GM21515 (cell line): ENCODE data around the gene ARMC7.
"Not testable (repeated sequence)": the region's sequence is repeated elsewhere in the genome, so short reads cannot be mapped to it uniquely, and the experiment has no call there.

Experiments used
- ATAC-seq: cut with Tn5 transposase; IDR thresholded peaks from one replicate; pipeline ENCODE4 v1.9.1; 2021; ENCODE audit not compliant: unreplicated experiment

The ARMC7 gene

DNA sequence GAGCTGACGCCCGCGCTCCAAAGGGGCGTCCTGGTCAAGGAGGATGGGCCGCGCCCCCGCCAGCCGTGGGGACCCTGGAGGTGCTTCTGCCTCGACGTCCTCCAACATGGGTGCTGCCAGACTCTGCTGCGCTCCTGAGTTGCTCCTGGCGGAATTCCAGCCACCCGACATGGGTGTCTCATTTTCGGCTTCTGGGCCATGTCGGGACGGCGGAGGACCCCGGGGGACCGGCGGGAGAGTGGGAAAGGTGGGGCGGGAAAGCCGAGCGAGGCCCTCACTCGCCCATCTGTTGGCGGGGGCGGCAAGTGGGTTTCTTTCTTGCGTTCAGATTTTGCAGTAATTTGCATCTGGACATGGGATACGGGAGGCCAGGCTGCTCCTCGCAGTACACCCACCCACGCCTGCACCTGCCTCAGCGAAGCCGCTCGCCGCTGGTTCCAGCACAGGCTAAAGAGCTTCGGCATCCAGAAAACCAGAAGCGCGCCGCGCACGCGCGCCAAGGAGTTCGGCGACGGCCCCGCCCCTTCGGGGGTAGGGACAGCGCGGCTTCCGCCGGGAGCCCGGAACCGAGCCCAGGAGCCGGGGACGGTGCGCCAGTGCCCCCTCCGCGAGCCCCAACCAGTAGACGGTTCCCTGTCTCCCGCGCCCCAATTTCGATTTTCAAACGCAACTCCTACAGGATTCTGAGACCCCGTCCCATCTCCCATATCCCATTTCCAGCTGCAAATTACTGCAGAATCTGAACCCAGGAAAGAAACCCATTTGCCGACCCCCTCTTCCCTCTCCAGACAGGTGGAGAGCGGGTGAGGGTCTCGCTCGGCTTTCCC lies at the start of gene ARMC7:
TSS of gene ARMC7 (plus strand) at position 563 of the 827 bp plus-strand sequence. CDS start 320 bp downstream, outside the sequence.
- ATAC-seq, result peak; percentile 55

DNA sequence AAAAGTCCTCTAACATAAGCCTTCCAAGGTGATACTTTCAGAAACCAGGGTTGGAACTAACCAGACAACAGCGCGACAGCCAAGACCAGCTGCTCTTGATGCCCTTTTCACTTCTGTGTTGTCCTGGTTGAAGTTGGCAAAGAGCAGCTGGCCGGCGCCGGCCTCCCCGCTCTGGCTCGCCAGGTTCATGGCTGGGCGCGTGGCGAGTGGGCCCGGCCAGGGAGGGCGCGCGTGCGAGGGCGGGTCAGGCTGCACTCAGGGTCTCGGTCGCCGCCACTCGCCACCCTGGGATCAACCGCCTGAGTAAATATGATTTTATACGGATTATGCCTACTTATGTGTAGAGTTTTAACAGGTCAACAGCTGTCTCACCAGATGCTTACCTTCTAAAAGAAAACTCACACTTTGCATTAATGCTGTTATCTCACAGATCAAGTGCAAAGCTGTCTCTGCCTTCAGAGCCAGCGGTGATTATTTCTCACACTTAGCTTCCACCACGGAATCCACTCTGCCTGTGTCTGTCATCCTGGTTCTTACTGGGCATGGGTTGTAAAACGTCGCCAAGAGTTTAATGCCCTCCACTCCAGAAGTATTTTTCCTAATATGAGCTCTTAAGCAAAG lies 49.2 kb upstream of the ARMC7 start:
- ATAC-seq, result no peak

DNA sequence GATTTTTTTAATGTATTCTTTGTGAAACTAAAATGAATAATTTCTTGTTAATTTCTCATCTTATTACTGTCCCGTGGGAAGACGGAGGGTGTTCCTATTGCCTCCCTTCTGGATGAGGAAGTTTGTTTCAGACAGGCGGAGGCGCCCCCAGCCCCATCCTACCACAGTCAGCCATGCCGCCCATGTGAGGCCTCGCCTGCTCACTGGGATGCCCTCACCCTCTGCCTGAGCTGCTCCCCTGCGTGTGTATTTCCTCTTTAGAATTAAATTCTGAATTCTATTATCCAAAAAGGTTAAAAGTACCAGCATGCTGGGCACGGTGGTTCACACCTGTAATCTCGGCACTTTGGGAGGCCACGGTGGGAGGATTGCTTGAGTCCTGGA lies 48.7 kb upstream of the ARMC7 start:
- ATAC-seq, result no peak

DNA sequence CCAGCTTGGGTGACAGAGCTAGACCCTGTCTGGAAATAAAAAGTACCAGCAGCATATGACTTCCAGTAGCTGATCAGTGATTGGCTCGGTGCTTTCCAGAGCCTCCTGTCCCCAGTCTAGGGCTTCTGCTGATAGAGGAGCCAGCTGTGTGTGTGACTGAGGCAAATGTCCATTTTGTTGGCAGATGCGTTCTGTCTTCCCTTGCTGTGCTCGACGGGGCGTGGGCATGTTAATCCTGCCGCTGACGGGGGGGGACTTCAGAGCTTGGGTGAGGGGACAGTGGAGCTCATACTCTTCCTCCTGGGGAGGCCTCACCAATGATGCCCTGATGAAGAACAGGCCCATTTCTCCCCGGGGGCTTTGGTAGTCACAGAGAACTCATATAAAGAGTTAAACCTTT lies 48.2 kb upstream of the ARMC7 start:
- no peak for ATAC-seq

- ATAC-seq, result no peak
Measured at GRCh38 chr17:75063201-75063600, 46.6 kb upstream of the ARMC7 start.

GRCh38 chr17:75063626-75064025 lies 46.1 kb upstream of the ARMC7 start:
- ATAC-seq, result no peak

DNA sequence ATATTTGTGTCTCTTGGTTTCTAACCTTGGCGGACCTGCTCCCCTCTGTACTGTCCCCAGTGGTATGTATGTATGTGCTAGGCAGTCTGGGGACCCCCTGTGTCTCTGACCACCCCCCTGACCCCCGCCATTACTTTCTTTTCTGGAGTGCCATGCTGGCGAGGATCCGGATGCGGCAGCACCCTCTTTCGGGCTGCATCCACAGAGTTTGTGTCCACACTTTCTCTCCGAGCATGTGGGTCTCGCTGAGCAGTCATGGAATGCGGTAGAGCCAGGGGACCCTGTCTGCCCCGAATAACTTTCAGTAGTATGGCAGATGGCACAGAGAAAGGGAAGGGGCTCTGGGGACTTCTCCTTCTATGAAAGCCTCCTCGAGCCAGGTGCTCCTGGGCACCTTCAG lies 45.7 kb upstream of the ARMC7 start:
- ATAC-seq, result no peak

DNA sequence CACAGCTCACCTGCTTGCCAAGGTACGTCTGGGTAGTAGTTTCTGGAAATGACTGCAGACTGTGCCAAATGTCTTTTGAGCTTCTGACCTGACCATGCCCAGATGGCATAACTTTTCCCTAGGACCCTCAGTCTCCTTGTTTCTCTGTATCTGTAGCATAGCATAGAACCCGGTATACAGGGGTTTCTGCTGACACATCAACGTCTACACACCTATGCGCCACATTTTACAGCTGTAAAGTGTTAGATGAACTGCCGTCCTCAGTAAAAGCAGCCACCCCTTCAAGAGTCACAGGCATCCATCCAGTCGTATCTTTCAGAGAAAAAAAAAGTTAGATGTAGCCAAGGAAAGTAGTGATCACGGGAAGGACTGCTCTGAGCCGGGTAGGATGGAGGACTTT lies 45.3 kb upstream of the ARMC7 start:
- ATAC-seq, result no peak

DNA sequence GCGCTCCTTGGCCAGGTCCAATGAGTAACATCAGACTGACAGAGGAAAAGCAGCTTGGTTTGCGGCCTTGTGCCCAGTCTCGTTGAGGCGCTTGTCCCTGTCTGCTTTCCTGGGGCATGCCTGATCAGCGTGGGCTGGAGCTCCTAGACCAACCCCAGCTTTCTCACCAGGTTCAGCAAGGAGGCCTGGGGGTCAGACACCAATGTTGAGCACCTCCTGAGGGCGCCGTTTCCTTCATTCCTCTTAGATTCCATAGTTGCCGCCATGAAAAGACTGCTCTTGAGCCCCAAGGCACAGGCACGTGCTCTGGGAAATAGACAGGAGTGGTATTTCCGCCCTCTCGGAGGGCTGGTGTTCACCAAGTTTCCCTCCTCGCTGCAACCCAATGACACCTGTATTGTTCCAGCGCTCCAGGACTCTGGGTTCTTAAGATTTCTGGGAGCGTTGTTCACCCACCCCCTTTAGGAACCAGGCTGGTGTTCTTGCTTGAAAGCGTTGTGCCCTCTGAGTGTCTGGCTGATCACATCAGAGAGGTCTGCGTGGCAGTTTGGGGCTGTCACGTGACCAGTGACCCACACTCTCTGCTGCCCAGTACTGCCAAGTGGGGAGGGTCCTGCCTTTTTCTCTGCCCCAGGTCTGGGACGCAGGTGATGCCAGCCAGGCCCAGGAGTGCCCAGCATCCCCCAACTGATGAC lies 44.8 kb upstream of the ARMC7 start:
- ATAC-seq, result no peak

GRCh38 chr17:75065562-75066151 lies 44.1 kb upstream of the ARMC7 start:
- ATAC-seq, result no peak

- ATAC-seq, result no peak
Measured at GRCh38 chr17:75067856-75068255, 41.9 kb upstream of the ARMC7 start.

DNA sequence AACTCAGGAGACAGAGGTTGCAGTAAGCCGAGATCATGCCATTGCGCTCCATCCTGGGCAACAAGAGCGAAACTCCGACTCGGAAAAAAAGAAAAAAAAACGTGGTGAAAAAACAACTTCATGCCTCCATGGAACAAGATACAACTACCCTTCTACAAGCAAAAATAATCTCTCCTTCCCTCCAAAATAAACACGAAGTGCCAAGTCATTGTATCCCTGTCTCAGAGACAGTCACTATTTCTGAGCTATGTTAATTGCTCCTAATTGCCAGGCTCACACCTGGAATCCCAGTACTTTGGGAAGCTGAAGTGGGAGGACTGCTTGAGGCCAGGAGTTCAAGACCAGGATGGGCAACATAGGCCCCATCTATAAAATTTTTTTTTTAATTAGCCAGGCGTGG lies 41.0 kb upstream of the ARMC7 start:
- ATAC-seq, result no peak

DNA sequence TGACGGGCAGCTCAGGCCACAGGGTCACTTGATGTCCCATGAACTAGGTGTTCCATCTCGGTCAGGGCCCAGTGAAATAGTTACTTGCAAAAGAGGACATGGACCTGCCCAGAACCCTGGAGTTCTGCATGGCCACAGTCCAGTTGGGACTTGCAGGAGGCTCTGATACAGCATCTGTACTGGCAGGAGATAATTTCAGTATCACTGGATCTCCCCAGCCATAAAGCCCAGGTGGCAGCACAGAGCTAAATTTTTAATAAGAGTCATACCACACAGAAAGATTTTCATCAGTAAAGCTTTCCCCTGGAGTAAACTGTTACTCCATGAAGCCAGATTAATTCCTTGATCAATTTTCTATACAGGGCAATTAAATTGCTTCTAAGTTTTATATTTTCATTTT lies 40.0 kb upstream of the ARMC7 start:
- no peak for ATAC-seq

DNA sequence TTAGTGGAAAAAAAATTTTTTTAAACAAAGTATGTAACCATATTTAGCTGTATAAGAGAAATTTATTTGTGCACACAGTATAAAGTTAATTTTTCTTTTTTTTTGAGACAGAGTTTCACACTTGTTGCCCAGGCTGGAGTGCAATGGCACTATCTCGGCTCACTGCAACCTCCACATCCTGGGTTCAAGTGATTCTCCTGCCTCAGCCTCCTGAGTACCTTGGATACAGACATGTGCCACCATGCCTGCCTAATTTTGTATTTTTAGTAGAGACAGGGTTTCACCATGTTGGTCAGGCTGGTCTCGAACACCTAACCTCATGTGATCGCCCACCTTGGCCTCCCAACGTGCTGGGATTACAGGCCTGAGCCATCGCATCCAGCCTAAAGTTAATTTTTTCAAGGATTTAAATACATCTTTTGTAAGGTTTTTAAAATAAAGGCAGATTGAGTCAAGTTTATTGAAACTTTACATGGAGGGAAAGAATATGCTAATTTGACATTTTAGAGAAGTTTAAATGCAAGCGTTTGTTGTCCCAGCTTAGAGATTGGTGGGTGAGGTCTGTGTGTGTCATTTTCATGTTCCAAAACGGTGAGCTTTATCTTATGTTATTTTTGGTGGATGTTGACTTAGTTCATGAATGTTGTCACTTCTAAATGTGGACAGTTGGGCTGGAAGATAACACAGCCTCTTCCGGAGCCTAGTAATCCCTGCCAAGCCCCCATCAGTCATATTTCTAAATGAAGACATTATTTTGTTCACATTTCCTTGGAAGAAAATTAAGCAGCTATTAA lies 38.1 kb upstream of the ARMC7 start:
- ATAC-seq, result not testable (repeated sequence)

- ATAC-seq, result not testable (repeated sequence)
Measured at GRCh38 chr17:75072909-75073308, 36.9 kb upstream of the ARMC7 start.

DNA sequence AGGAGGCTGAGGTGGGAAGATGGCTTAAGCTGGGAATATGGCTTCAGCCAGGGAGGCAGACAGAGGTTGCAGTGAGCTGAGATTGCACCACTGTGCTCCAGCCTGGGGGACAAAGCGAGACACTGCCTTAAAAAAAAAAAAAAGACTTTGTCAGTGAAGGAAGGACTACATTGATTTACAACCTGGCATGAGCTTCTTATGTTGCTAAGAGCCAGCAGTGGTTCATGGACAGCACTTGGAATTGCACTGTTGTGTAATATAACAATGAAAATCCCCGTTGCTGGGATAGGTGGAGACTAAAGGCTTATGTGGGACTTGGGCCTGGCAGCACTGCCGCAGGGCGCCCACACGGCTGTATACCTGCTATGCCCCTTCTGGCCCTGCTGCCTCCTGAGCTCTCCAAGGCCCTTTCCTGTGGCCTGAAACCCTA lies 36.1 kb upstream of the ARMC7 start:
- ATAC-seq, result no peak

DNA sequence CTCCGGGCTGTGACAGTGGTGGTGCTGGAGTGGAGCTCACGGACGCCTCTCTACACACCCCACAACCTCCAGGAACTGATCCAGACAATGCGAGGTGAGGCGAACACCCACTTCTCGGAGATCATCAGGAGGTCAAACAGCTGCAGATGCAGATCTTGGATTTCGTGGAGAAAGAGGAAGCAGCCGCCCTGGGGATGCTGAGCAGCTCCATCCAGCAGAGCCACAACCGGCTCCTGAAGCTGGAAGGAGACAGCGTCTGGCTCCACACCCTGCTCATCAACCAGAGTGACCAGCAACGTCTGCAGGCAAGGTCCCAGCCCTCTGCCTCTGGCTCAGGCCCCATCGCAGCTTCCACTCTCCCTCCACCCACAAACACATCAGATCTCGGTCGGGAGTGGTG lies 35.2 kb upstream of the ARMC7 start:
- no peak for ATAC-seq

- ATAC-seq, result no peak
Measured at GRCh38 chr17:75075597-75076336, 34.0 kb upstream of the ARMC7 start.

- ATAC-seq, result no peak
Measured at GRCh38 chr17:75077072-75077495, 32.7 kb upstream of the ARMC7 start.
